ENCODE data around the gene UNG.

- TF ChIP-seq CTCF (IDR thresholded peaks at IDR 0.05) (no peak), POLR2A (IDR thresholded peaks at IDR 0.05) (no peak)
These were observed 1.3 kb downstream of the UNG start for GRCh38 chr12:109098651-109099050.

All from body of pancreas (tissue), 4 donors.